GM18951 (cell line): ENCODE results near the gene TGFB2.

ENCODE experiments used
- POLR2A ChIP-seq: IDR thresholded peaks from 4 replicates; pipeline ENCODE4 v1.6.1; 2011; ENCODE audit warnings: mild to moderate bottlenecking; ENCODE audit not compliant: insufficient read length, insufficient read depth; ENCODE audit errors: extremely low read depth
- in situ Hi-C: fragments of 300-500 bp; cut with MboI; formaldehyde crosslinking; loops from one replicate; pipeline ENCODE4 v1.12.0; 2022; ENCODE audit warnings: low sequenced_read_pairs, mixed read lengths, inconsistent platforms; ENCODE audit not compliant: unreplicated experiment

The TGFB2 gene

GRCh38 chr1:218411101-218411500, 66.0 kb downstream of the TGFB2 start:
- TF ChIP-seq POLR2A, result no peak
- in situ Hi-C loops, result no loop called here

GRCh38 chr1:218412171-218412570, 67.0 kb downstream of the TGFB2 start:
- TF ChIP-seq POLR2A, result no peak
- in situ Hi-C loops, result no loop called here

- in situ Hi-C loops, result no loop called here
- no peak for TF ChIP-seq POLR2A
Observed at GRCh38 chr1:218413179-218413578, 68.0 kb downstream of the TGFB2 start.

- in situ Hi-C loops, result no loop called here
- TF ChIP-seq POLR2A, result no peak
Observed at GRCh38 chr1:218414060-218414728, 69.1 kb downstream of the TGFB2 start.

- in situ Hi-C loops, result no loop called here
- TF ChIP-seq POLR2A, result no peak
Observed at GRCh38 chr1:218415726-218416125, 70.6 kb downstream of the TGFB2 start.

- no peak for TF ChIP-seq POLR2A
- in situ Hi-C loops, result no loop called here
Observed at GRCh38 chr1:218421531-218421930, 76.4 kb downstream of the TGFB2 start.

- in situ Hi-C loops, result no loop called here
- no peak for TF ChIP-seq POLR2A
Observed at GRCh38 chr1:218424502-218424901, 79.4 kb downstream of the TGFB2 start.

- TF ChIP-seq POLR2A, result no peak
- in situ Hi-C loops, result no loop called here
Observed at GRCh38 chr1:218425647-218426342, 80.7 kb downstream of the TGFB2 start.

GRCh38 chr1:218426343-218426657, 81.2 kb downstream of the TGFB2 start:
- in situ Hi-C loops, result no loop called here
- TF ChIP-seq POLR2A, result no peak

GRCh38 chr1:218429301-218429700, 84.2 kb downstream of the TGFB2 start:
- in situ Hi-C loops, result no loop called here

GRCh38 chr1:218430346-218430745, 85.2 kb downstream of the TGFB2 start:
- in situ Hi-C loops, result no loop called here
- no peak for TF ChIP-seq POLR2A

More at GRCh38 chr1:218429301-218429700, 84.2 kb downstream of the TGFB2 start:
- TF ChIP-seq POLR2A, result no peak

- TF ChIP-seq POLR2A, result no peak
- in situ Hi-C loops, result no loop called here
Observed at GRCh38 chr1:218430822-218431221, 85.7 kb downstream of the TGFB2 start.

GRCh38 chr1:218431476-218431875, 86.3 kb downstream of the TGFB2 start:
- no peak for TF ChIP-seq POLR2A
- in situ Hi-C loops, result no loop called here

- TF ChIP-seq POLR2A, result no peak
- in situ Hi-C loops, result no loop called here
Observed at GRCh38 chr1:218433744-218434143, 88.6 kb downstream of the TGFB2 start.
